Activated CD4-positive, alpha-beta T cell treated with anti-CD3 and anti-CD28 coated beads, Interleukin-2, amount 50 U/mL, for 4 hours (primary cell): ENCODE data around the gene EBI3.
"Not testable (repeated sequence)": the region's sequence is repeated elsewhere in the genome, so short reads cannot be mapped to it uniquely, and the experiment has no call there.

Source experiments
- DNase-seq, 2 experiments: peaks; one replicate each; pipeline ENCODE4 v3.0.0-alpha.2; 2020

Gene EBI3

DNA sequence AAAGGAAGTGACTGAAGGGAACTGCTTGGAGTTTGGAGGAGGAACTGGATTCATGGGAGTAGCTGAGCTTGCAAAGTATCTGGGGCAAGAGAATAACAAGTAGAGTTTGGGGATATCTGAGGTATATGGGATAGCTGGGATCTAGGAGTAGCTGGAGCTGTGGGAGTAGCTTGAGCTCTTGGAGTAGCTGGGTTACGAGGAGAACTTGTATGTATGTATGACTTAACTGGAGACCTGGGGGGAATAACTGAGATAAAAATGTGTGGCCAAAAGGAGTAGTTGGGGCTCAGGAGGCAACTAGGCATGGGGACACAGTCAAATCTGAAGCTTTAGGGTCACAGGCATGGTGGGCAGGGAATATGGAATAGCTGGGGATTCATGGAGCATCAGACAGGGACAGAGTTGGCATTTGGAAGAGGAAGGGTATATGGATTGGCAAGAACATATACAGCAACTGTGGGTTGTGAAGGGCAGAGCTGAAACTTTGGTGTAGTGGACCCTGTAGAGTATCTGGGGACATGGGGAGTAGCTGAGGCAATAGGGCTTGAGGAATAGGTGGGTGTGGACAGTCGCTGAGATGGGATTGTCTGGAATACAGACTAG lies 28.3 kb upstream of the EBI3 start:
- no peak for DNase-seq

DNA sequence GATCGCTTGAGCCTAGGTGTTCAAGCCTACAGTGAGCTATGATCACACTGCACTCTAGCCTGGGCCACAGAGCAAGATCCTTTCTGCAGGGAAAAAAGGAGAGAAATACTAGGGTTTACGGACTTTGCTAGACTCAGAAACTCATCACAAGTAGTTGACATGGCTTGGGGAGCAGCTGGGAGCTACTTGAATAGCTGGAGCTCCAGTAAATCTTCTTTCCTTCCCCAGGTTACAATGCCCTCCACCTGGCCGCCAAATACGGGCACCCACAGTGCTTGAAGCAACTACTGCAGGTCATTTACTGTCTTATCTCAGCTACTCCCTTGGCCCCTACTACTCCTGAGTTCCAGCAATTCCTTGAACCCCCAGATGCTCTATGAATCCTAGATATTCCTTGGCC lies 27.5 kb upstream of the EBI3 start:
- DNase-seq, result no peak

- no peak for DNase-seq
Measured at GRCh38 chr19:4206818-4207484, 22.4 kb upstream of the EBI3 start.

DNA sequence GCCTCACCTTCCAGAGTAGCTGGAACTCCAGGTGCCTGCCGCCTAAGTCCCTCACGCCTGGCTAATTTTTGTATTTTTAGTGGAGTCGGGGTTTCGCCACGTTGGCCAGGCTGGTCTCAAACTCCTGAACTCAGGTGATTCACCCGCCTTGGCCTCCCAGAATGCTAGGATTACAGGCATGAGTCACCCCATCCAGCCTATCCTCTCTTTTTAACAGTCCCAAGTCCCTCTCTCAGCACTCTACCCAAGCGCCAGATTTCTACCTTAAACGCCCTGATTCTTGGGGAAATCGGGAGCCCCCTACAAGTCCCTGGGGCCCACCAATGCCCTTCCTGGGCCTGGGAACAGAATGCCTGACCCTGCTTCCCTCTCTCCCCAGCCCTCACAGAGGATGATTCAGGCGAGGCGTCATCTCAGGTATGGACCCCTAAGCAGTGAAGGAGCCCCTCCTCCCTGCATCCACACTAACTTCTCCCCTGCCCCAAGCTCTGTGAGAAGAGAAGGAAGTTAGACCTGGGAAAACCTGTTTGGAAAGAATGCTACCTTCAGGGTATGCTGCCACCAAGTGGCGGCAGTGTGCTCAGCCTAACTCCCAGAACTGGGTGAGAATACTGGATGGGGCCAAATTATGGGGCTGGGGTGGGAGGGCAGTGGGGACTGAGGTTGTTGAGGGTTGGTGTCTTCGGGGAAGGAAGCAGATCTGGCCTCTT lies 20.8 kb upstream of the EBI3 start:
- no peak for DNase-seq

DNA sequence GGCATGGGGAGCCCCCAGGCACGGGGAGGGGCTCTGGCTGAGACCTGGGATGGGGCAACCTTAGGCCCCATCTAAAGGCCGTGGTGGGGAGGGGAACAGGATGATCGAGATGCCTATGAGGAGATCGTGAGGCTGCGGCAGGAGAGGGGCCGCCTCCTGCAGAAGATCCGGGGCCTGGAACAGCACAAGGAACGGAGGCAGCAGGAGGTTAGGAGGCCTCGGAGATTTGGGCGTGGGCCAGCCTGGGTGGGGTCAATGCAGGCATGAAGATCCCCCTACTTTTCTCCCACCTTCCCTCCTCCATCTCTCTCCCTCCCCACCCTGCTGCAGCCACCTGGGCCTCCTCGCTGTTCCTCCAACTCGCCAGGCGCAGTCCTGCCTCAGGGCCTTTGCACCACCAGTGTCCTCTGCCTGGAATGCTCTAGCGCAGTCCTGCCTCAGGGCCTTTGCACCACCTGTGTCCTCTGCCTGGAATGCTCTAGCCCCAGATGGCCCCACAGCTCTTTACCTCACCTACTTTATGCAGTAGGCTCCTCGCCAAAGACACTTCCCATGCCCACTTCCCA lies 19.1 kb upstream of the EBI3 start:
- DNase-seq, result no peak

- no peak for DNase-seq
Measured at GRCh38 chr19:4213116-4213515, 16.2 kb upstream of the EBI3 start.

- DNase-seq, result no peak
Measured at GRCh38 chr19:4215807-4216206, 13.5 kb upstream of the EBI3 start.

DNA sequence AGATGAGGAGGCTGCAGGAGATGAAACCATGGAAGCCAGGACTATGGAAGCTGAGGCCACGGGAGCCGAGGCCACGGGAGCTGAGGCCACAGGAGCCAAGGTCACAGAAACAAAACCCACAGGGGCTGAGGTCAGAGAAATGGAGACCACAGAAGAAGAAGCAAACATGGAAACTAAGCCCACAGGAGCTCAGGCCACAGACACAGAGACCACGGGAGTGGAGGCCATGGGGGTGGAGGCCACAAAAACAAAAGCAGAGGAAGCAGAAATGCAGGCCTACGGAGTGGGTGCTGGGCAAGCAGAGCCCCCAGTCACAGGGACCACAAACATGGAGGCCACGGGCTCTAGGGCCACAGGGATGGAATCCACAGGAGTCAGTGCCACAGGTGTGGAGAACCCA lies 12.5 kb upstream of the EBI3 start:
- no peak for DNase-seq

GRCh38 chr19:4217429-4218264 lies 11.7 kb upstream of the EBI3 start:
- DNase-seq, result no peak

DNA sequence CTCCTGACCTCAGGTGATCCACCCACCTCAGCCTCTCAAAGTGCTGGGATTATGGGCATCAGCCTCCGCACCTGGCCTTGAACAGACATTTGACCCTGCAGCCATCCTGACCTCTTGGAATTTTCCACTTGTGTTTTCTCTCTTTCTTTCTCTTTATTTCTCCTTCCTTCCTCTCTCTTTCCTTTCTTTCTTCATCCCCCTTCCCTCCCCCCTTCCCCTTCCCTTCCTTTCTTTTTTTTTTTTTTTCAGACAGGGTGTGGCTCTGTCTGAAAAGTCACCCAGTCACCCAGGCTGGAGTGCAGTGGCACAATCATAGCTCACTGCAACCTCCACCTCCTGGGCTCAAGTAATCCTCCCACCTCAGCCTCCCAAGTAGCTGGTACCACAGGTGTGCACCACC lies 10.8 kb upstream of the EBI3 start:
- not testable (repeated sequence) for DNase-seq

DNA sequence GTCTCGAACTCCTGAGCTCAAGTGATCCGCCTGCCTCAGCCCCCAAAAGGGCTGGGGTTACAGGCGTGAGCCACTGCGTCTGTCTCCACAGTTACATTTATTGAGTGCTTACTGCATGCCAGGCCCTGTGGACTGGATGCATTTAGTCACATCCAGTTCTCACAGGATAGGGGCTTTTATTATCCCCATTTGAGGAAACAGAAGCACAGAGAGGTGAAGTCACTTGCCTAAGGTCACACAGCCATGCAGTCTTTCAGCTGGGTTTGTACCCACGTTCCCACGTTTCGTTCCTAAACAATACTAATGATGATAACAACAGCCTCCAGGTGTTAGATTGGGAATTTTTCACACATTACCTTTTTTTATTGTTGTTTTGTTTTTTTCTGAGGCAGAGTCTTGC lies 9.1 kb upstream of the EBI3 start:
- DNase-seq, result no peak

GRCh38 chr19:4224470-4224869 lies 4.9 kb upstream of the EBI3 start:
- no peak for DNase-seq

GRCh38 chr19:4225885-4226284 lies 3.4 kb upstream of the EBI3 start:
- DNase-seq, result no peak

DNA sequence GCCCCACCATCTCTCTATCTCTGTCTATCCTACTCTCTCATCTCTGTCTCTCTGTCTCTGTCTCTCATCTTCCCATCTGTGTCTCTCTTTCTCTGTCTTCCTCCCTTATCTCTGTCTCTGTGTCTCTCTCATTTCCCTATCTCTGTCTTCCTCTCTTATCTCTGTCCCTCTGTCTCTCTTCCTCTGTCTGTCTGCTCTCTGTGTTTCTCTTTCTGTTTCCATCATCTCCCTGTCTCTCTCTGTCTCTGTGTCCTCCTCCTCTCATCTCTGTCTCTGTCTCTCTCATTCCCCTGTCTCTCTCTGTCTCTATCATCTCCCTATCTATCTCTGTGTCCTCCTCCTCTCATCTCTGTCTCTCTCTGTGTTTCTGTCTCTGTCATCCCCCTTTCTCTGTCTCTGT lies 1.6 kb upstream of the EBI3 start:
- DNase-seq, result no peak

DNA sequence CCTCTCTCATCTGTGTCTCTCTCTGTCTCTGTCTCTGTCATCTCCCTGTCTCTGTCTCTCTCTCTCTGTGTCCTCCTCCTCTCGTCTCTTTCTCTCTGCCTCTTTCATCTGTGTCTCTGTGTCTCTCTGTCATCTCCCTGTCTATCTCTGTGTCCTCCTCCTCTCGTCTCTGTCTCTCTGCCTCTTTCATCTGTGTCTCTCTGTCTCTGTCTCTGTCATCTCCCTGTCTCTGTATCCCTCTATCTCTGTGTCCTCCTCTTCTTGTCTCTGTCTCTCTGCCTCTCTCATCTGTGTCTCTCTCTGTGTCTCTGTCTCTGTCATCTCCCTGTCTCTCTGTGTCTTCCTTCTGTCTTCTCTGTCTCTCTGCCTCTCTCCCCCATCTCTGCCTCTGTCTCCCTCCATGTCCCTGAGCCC lies 551 bp upstream of the EBI3 start:
- no peak for DNase-seq

DNA sequence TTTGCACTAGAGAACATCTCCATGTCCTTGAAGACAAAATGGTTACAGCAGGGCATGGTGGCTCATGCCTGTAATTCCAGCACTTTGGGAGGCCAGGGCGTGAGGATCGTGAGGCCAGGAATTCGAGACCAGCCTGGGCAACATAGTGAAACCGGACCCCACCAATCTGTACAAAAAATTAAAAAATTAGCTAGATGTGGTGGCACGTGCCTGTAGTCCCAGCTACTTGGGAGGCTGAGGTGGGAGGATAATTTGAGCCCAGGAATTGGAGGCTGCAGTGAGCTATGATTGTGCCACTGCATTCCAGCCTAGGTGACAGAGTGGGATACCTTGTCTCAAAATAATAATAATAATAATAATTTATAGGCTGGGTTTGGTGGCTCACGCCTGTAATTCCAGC lies 914 bp downstream of the EBI3 start:
- not testable (repeated sequence) for DNase-seq

- not testable (repeated sequence) for DNase-seq
Measured at GRCh38 chr19:4231521-4231920, 2.2 kb downstream of the EBI3 start.

DNA sequence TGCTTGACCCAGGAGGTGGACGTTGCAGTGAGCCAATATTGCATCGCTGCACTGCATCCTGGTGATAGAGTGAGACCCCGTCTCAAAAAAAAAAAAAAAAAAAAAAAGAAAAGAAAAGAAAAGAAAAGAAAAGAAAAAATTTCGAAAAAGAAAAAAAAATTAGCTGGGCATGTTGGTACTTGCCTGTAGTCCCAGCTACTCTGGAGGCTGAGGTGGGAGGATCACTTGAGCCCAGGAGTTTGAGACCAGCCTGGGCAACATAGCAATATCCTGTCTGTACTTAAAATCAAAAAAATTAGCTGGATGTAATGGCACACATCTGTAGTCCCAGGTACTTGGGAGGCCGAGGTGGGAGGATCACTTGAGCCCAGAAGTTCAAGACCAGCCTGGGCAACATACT lies 2.8 kb downstream of the EBI3 start:
- DNase-seq, result not testable (repeated sequence)

DNA sequence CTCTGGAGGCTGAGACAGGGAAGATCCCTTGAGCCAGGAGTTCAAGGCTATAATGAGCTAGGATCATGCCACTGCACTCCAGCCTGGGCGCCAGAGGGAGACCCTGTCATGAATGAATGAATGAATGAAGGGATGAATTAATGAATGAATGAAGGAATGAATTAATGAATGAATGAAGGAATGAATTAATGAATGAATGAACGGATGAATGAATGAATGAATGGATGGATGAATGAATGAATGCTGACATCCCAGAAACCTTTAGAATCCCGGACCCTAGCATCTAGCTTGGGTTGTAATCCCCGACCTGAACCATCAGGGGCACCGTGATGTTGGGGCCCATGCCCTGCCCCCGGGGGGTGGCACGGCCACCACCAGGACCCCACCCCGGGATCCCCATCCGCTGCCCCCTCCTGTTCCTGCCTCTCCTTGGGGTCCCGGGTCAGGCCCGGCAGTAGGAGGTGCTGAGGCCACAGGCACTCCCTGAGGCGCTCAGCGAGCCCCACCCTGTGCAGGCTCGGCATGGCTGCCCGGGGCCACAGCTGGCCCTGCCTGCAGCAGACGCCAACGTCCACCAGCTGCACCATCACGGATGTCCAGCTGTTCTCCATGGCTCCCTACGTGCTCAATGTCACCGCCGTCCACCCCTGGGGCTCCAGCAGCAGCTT lies 3.4 kb downstream of the EBI3 start:
- DNase-seq, result no peak

- peak; percentile 62 to 69 for DNase-seq
Measured at GRCh38 chr19:4233282-4233853, 4.0 kb downstream of the EBI3 start.

DNA sequence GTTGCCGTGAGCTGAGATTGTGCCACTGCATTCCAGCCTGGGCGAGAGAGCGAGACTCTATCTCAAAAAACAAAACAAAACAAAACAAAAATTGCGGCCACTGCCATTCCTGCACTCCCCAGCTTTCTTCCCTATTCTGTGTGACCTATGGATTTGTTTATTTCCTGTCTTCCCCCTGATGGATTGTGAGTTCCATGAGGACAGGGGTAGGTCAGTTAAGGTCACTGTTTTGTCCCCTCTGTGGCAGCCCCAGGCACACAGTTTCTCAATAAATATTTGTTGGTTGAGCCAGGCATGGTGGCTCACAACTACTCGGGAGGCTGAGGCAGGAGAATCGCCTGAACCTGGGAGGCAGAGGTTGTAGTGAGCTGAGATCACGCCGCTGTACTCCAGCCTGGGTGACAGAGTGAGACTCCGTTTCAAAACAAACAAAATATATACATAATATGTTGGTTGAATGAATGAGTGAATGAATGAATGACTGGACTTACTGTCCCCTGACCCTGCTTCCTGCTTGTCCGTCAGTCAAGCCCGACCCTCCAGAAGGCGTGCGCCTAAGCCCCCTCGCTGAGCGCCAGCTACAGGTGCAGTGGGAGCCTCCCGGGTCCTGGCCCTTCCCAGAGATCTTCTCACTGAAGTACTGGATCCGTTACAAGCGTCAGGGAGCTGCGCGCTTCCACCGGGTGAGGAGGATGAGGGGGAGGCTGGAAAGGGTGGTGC lies 5.0 kb downstream of the EBI3 start:
- no peak for DNase-seq

DNA sequence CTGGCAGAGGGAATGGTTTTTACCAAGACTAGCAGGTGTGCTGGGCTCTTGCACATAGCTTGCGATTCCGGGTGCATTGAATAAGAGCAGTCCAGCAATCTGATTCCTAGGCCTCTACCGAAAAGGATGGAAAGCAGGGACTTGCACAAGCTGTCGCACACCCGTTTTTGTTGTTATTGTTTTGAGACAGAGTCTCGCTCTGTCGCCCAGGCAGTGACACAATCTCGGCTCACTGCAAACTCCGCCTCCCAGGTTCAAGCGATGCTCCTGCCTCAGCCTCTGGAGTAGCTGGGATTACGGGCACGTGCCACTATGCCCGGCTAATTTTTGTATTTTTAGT lies 5.5 kb downstream of the EBI3 start:
- DNase-seq, result no peak
